NCI-H1436 treated with DMSO at 0.1 percent for 48 hours (cell line): ENCODE results near the gene CMTM5.

Source experiments
- DNase-seq: peaks from one replicate; lab custom pipeline; 2025; lab: John Stamatoyannopoulos, UW

Gene CMTM5

GRCh38 chr14:23376482-23377197 is at the start of gene CMTM5:
Gene CMTM5, plus strand, starts transcription at chr14:23377046. Its CDS starts 206 bp downstream, at chr14:23377252.
- no peak for DNase-seq

GRCh38 chr14:23327947-23328744 is 48.7 kb upstream of the CMTM5 start:
- DNase-seq: no peak

- DNase-seq: no peak
Observed at GRCh38 chr14:23335623-23336022, 41.2 kb upstream of the CMTM5 start.

- no peak for DNase-seq
Observed at GRCh38 chr14:23339506-23340268, 37.2 kb upstream of the CMTM5 start.

GRCh38 chr14:23344481-23344880 is 32.4 kb upstream of the CMTM5 start:
- DNase-seq: no peak

- no peak for DNase-seq
Observed at GRCh38 chr14:23345987-23346692, 30.7 kb upstream of the CMTM5 start.

- DNase-seq: no peak
Observed at GRCh38 chr14:23346693-23347405, 30.0 kb upstream of the CMTM5 start.

- no peak for DNase-seq
Observed at GRCh38 chr14:23347406-23348296, 29.2 kb upstream of the CMTM5 start.

- no peak for DNase-seq
Observed at GRCh38 chr14:23348297-23348655, 28.6 kb upstream of the CMTM5 start.

- DNase-seq: no peak
Observed at GRCh38 chr14:23349156-23349845, 27.5 kb upstream of the CMTM5 start.

- DNase-seq: no peak
Observed at GRCh38 chr14:23351681-23352505, 25.0 kb upstream of the CMTM5 start.

- DNase-seq: peak; percentile 50
Observed at GRCh38 chr14:23352506-23353432, 24.1 kb upstream of the CMTM5 start, which contains the start of gene SLC22A17. Gene SLC22A17, minus strand, starts transcription at chr14:23352887.

- no peak for DNase-seq
Observed at GRCh38 chr14:23353433-23353780, 23.4 kb upstream of the CMTM5 start.

- DNase-seq: no peak
Observed at GRCh38 chr14:23354990-23355389, 21.9 kb upstream of the CMTM5 start.

GRCh38 chr14:23355871-23356435 is 20.9 kb upstream of the CMTM5 start:
- DNase-seq: no peak

- DNase-seq: no peak
Observed at GRCh38 chr14:23356662-23357061, 20.2 kb upstream of the CMTM5 start.

GRCh38 chr14:23357261-23357660 is 19.6 kb upstream of the CMTM5 start:
- DNase-seq: no peak
